WTC11 (cell line): ENCODE measurements around the gene YIPF5. TPM values are rescaled to one million over a fixed set of nuclear protein-coding genes. Genes with fewer than 3 reads are reported as not detected.
A peak's percentile ranks its signal among the peaks of the same experiment; 100 is the strongest.

Experiments
- ATAC-seq: fragments of 200-7000 bp; cut with Tn5 transposase; 2 replicates; pipeline ENCODE4 v1.10.0; 2021; ENCODE audit warnings: mild to moderate bottlenecking, moderate library complexity
- CTCF ChIA-PET: fragments of 300-600 bp; sonication (Branson Sonifier 250); formaldehyde crosslinking; loops from one replicate; lab custom pipeline; 2021; ENCODE audit warnings: antibody characterized with exemption; lab: Charles Lee
- POLR2A ChIA-PET: fragments of 350-600 bp; sonication (Branson Sonifier 250); formaldehyde crosslinking; loops from one replicate; lab custom pipeline; 2021; ENCODE audit warnings: antibody characterized with exemption; lab: Charles Lee
- DNase-seq: peaks from one replicate; pipeline ENCODE4 v3.0.0; 2021; ENCODE audit warnings: low spot score
- H3K27ac Mint-ChIP-seq: 2 replicates; pipeline ENCODE4 v1.8.0; 2021; ENCODE audit warnings: mixed read lengths
- H3K27me3 Mint-ChIP-seq: 2 replicates; pipeline ENCODE4 v1.8.0; 2021; ENCODE audit warnings: low read depth, mild to moderate bottlenecking, moderate library complexity, mixed read lengths
- H3K36me3 Mint-ChIP-seq: 2 replicates; pipeline ENCODE4 v1.8.0; 2021; ENCODE audit warnings: mixed read lengths
- H3K4me1 Mint-ChIP-seq: 2 replicates; pipeline ENCODE4 v1.8.0; 2022; ENCODE audit warnings: mixed read lengths
- H3K4me3 Mint-ChIP-seq: 2 replicates; pipeline ENCODE4 v1.8.0; 2021; ENCODE audit warnings: mild to moderate bottlenecking, moderate library complexity, mixed read lengths
- H3K9me3 Mint-ChIP-seq: 2 replicates; pipeline ENCODE4 v1.8.0; 2021; ENCODE audit warnings: mixed read lengths
- AFF4 ChIP-seq: sonication (generic); formaldehyde crosslinking; IDR thresholded peaks from 2 replicates; pipeline ENCODE4 v1.8.1; 2023; ENCODE audit warnings: mild to moderate bottlenecking, missing genetic modification reagents, borderline replicate concordance
- ATF3 ChIP-seq: sonication (generic); formaldehyde crosslinking; conservative IDR thresholded peaks from 2 replicates; pipeline ENCODE4 v1.8.1; 2022; ENCODE audit warnings: mild to moderate bottlenecking, missing genetic modification reagents
- CTCF ChIP-seq: fragments of 200-600 bp; IDR thresholded peaks from 2 replicates; pipeline ENCODE4 v1.8.0; 2022; ENCODE audit warnings: antibody characterized with exemption
- FOXP4 ChIP-seq: sonication (generic); formaldehyde crosslinking; IDR thresholded peaks from 2 replicates; pipeline ENCODE4 v1.8.0; 2022; ENCODE audit warnings: mild to moderate bottlenecking, missing genetic modification reagents
- GABPB1 ChIP-seq: sonication (generic); formaldehyde crosslinking; IDR thresholded peaks from 2 replicates; pipeline ENCODE4 v1.8.1; 2023; ENCODE audit warnings: mild to moderate bottlenecking, missing genetic modification reagents
- GTF2I ChIP-seq: fragments of 250-450 bp; sonication (Bioruptor Pico); conservative IDR thresholded peaks from 2 replicates; pipeline ENCODE4 v1.4.0; 2021; ENCODE audit warnings: mild to moderate bottlenecking
- NFYB ChIP-seq: sonication (generic); formaldehyde crosslinking; conservative IDR thresholded peaks from 2 replicates; pipeline ENCODE4 v1.8.0; 2022; ENCODE audit warnings: low read depth, missing genetic modification reagents
- PREB ChIP-seq: sonication (generic); formaldehyde crosslinking; IDR thresholded peaks from 2 replicates; pipeline ENCODE4 v1.8.1; 2022; ENCODE audit warnings: mild to moderate bottlenecking, missing genetic modification reagents, moderate library complexity, borderline replicate concordance
- SOX15 ChIP-seq: fragments of 250-450 bp; sonication (Bioruptor Pico); IDR thresholded peaks from 2 replicates; pipeline ENCODE4 v1.9.0; 2021; ENCODE audit warnings: mild to moderate bottlenecking
- STAT6 ChIP-seq: sonication (generic); formaldehyde crosslinking; conservative IDR thresholded peaks from 2 replicates; pipeline ENCODE4 v1.8.1; 2023; ENCODE audit warnings: mild to moderate bottlenecking, low read depth, missing genetic modification reagents, moderate library complexity
- ZNF263 ChIP-seq: sonication (generic); formaldehyde crosslinking; IDR thresholded peaks from 2 replicates; pipeline ENCODE4 v1.8.1; 2022; ENCODE audit warnings: low read depth, mild to moderate bottlenecking, moderate library complexity, missing genetic modification reagents
- total RNA-seq: library from RNA; stranded (reverse); gene quantifications from 3 replicates; pipeline ENCODE4 v1.2.3, GENCODE V29; 2021

Gene YIPF5
- total RNA-seq, 1 experiment from 2014 or later, result 39.2 TPM

GRCh38 chr5:144187699-144188294 lies 17.3 kb upstream of the YIPF5 start:
- ATAC-seq (no peak), DNase-seq (no peak)
- no peaks in the 10 kb centered on the region for H3K36me3 Mint-ChIP-seq
- H3K9me3 Mint-ChIP-seq, result no peaks in the 10 kb centered on the region
- no peaks in the 10 kb centered on the region for H3K4me1 Mint-ChIP-seq
- H3K27ac Mint-ChIP-seq, result no peak overlapping the region
- H3K27me3 Mint-ChIP-seq, result no peaks in the 10 kb centered on the region; the same call in 1 of the 2 replicates
- CTCF ChIA-PET, result no interaction called here
- no peak for TF ChIP-seq NFYB
- no peak for TF ChIP-seq ATF3 (CRISPR knock-in tag)
- no peak for TF ChIP-seq AFF4
- TF ChIP-seq SOX15 (CRISPR knock-in tag), result no peak
- TF ChIP-seq ZNF263 (CRISPR knock-in tag), result no peak
- TF ChIP-seq STAT6 (CRISPR knock-in tag), result no peak
- no peak for TF ChIP-seq FOXP4 (CRISPR knock-in tag)
- no peak for TF ChIP-seq GABPB1 (CRISPR knock-in tag)
- TF ChIP-seq GTF2I (CRISPR knock-in tag), result no peak
- POLR2A ChIA-PET, result no interaction called here
- H3K4me3 Mint-ChIP-seq, result no peak overlapping the region

GRCh38 chr5:144183254-144183889 lies 12.9 kb upstream of the YIPF5 start:
- Mint-ChIP-seq H3K9me3 (peaks cover 14% of the 10 kb centered on the region), H3K27me3 (no peaks in the 10 kb centered on the region; the same call in 1 of the 2 replicates), H3K27ac (no peak overlapping the region)
- POLR2A ChIA-PET, result no interaction called here
- TF ChIP-seq FOXP4 (CRISPR knock-in tag), result no peak
- TF ChIP-seq PREB (CRISPR knock-in tag), result no peak
- TF ChIP-seq CTCF, result peak; percentile 29; the same call in 1 of the 2 replicates
- TF ChIP-seq, all 79 proteins: peak for 1
- no peak for ATAC-seq
- CTCF ChIA-PET, result no interaction called here
- Mint-ChIP-seq H3K36me3 (no peaks in the 10 kb centered on the region), H3K4me3 (no peak overlapping the region), H3K4me1 (no peaks in the 10 kb centered on the region)
- no peak for DNase-seq
